ENCODE results near the gene GCLC. TPM values are rescaled to one million over a fixed set of nuclear protein-coding genes. Genes with fewer than 3 reads are reported as not detected.

GCLC gene
- total RNA-seq, 2 donors from 2014 or later = 16.2 to 30.8 TPM

GRCh38 chr6:53527249-53527765 lies 17.6 kb downstream of the GCLC start:
- H3K9me3 Mint-ChIP-seq = no peaks in the 10 kb centered on the region
- no peaks in the 10 kb centered on the region for H3K36me3 Mint-ChIP-seq
- H3K27ac Mint-ChIP-seq = no peak overlapping the region
- H3K27me3 Mint-ChIP-seq = no peaks in the 10 kb centered on the region
- peaks cover 18% of the 10 kb centered on the region in 2 donors for H3K4me1 Mint-ChIP-seq (ENCODE audit: low read depth in 2 of 2)
- no peak overlapping the region for H3K4me3 Mint-ChIP-seq
- DNase-seq (ENCODE audit: low spot score) (no peak), ATAC-seq (no peak)

- ATAC-seq (no peak), DNase-seq (ENCODE audit: low spot score) (no peak)
- Mint-ChIP-seq H3K27me3 (no peaks in the 10 kb centered on the region), H3K27ac (no peak overlapping the region), H3K4me3 (no peak overlapping the region), H3K9me3 (no peaks in the 10 kb centered on the region), H3K4me1 (ENCODE audit: low read depth in 2 of 2) (peaks cover 7 to 8% of the 10 kb centered on the region in 2 donors), H3K36me3 (no peaks in the 10 kb centered on the region)
These were observed 18.9 kb downstream of the GCLC start for GRCh38 chr6:53526000-53526399.

GRCh38 chr6:53524455-53524815 lies 20.5 kb downstream of the GCLC start:
- no peak for DNase-seq (ENCODE audit: low spot score)

GRCh38 chr6:53523511-53524454 lies 21.1 kb downstream of the GCLC start:
- ATAC-seq (no peak), DNase-seq (ENCODE audit: low spot score) (no peak)
- H3K4me3 Mint-ChIP-seq = no peak overlapping the region
- H3K36me3 Mint-ChIP-seq = peaks cover 5% of the 10 kb centered on the region
- H3K4me1 Mint-ChIP-seq (ENCODE audit: low read depth in 2 of 2) = peaks cover 0 to 5% of the 10 kb centered on the region in 2 donors
- H3K27me3 Mint-ChIP-seq = no peaks in the 10 kb centered on the region
- H3K9me3 Mint-ChIP-seq = no peaks in the 10 kb centered on the region
- H3K27ac Mint-ChIP-seq = no peak overlapping the region

More at GRCh38 chr6:53524455-53524815, 20.5 kb downstream of the GCLC start:
- H3K36me3 Mint-ChIP-seq = peaks cover 5% of the 10 kb centered on the region
- H3K4me3 Mint-ChIP-seq = no peak overlapping the region
- no peaks in the 10 kb centered on the region for H3K9me3 Mint-ChIP-seq
- peaks cover 3 to 5% of the 10 kb centered on the region in 2 donors for H3K4me1 Mint-ChIP-seq (ENCODE audit: low read depth in 2 of 2)
- H3K27ac Mint-ChIP-seq = no peak overlapping the region
- H3K27me3 Mint-ChIP-seq = no peaks in the 10 kb centered on the region
- ATAC-seq = no peak

GRCh38 chr6:53520320-53520928 lies 24.5 kb downstream of the GCLC start:
- H3K27ac Mint-ChIP-seq = no peak overlapping the region
- H3K27me3 Mint-ChIP-seq = no peaks in the 10 kb centered on the region
- ATAC-seq (no peak), DNase-seq (ENCODE audit: low spot score) (no peak)
- no peaks in the 10 kb centered on the region for H3K9me3 Mint-ChIP-seq
- no peak overlapping the region for H3K4me3 Mint-ChIP-seq
- no peaks in the 10 kb centered on the region for H3K4me1 Mint-ChIP-seq (ENCODE audit: low read depth in 2 of 2)
- H3K36me3 Mint-ChIP-seq = peaks cover 5% of the 10 kb centered on the region

GRCh38 chr6:53518862-53519261 lies 26.0 kb downstream of the GCLC start:
- Mint-ChIP-seq H3K4me1 (ENCODE audit: low read depth in 2 of 2) (no peaks in the 10 kb centered on the region), H3K9me3 (no peaks in the 10 kb centered on the region), H3K27ac (no peak overlapping the region), H3K4me3 (no peak overlapping the region), H3K27me3 (no peaks in the 10 kb centered on the region), H3K36me3 (peaks cover 5% of the 10 kb centered on the region)
- ATAC-seq (no peak), DNase-seq (ENCODE audit: low spot score) (no peak)

- Mint-ChIP-seq H3K4me3 (no peak overlapping the region), H3K4me1 (ENCODE audit: low read depth in 2 of 2) (no peaks in the 10 kb centered on the region)
- no peak for ATAC-seq
These were observed 27.9 kb downstream of the GCLC start for GRCh38 chr6:53517021-53517420.

GRCh38 chr6:53514677-53515076 lies 30.2 kb downstream of the GCLC start:
- Mint-ChIP-seq H3K9me3 (no peaks in the 10 kb centered on the region), H3K36me3 (no peaks in the 10 kb centered on the region), H3K27ac (peak overlapping the region in 1 of 2 donors; percentile 26), H3K4me1 (ENCODE audit: low read depth in 2 of 2) (no peaks in the 10 kb centered on the region), H3K27me3 (no peaks in the 10 kb centered on the region), H3K4me3 (no peak overlapping the region)
- no peak for DNase-seq (ENCODE audit: low spot score)
- no peak for ATAC-seq

More at GRCh38 chr6:53517021-53517420, 27.9 kb downstream of the GCLC start:
- H3K27me3 Mint-ChIP-seq = no peaks in the 10 kb centered on the region
- H3K36me3 Mint-ChIP-seq = peaks cover 5% of the 10 kb centered on the region
- DNase-seq (ENCODE audit: low spot score) = no peak
- H3K9me3 Mint-ChIP-seq = no peaks in the 10 kb centered on the region
- no peak overlapping the region for H3K27ac Mint-ChIP-seq

- H3K9me3 Mint-ChIP-seq = no peaks in the 10 kb centered on the region
- DNase-seq (ENCODE audit: low spot score) = no peak
- H3K27me3 Mint-ChIP-seq = no peaks in the 10 kb centered on the region
- H3K36me3 Mint-ChIP-seq = peaks cover 3% of the 10 kb centered on the region
- no peak overlapping the region for H3K4me3 Mint-ChIP-seq
- H3K4me1 Mint-ChIP-seq (ENCODE audit: low read depth in 2 of 2) = no peaks in the 10 kb centered on the region
- H3K27ac Mint-ChIP-seq = no peak overlapping the region
- ATAC-seq = no peak
These were observed 31.4 kb downstream of the GCLC start for GRCh38 chr6:53513519-53513966.

- Mint-ChIP-seq H3K4me3 (no peak overlapping the region), H3K27me3 (no peaks in the 10 kb centered on the region), H3K36me3 (peaks cover 6% of the 10 kb centered on the region), H3K4me1 (ENCODE audit: low read depth in 2 of 2) (no peaks in the 10 kb centered on the region), H3K27ac (no peak overlapping the region), H3K9me3 (no peaks in the 10 kb centered on the region)
- ATAC-seq (no peak), DNase-seq (ENCODE audit: low spot score) (no peak)
These were observed 31.8 kb downstream of the GCLC start for GRCh38 chr6:53513056-53513455.

- DNase-seq (ENCODE audit: low spot score) = no peak
- Mint-ChIP-seq H3K9me3 (no peaks in the 10 kb centered on the region), H3K4me3 (no peak overlapping the region), H3K27ac (no peak overlapping the region), H3K36me3 (peaks cover 6% of the 10 kb centered on the region), H3K27me3 (no peaks in the 10 kb centered on the region), H3K4me1 (ENCODE audit: low read depth in 2 of 2) (no peaks in the 10 kb centered on the region)
- ATAC-seq = no peak
These were observed 32.3 kb downstream of the GCLC start for GRCh38 chr6:53512626-53513025.

GRCh38 chr6:53510746-53511145 lies 34.2 kb downstream of the GCLC start:
- no peak for DNase-seq (ENCODE audit: low spot score)
- Mint-ChIP-seq H3K9me3 (no peaks in the 10 kb centered on the region), H3K4me1 (ENCODE audit: low read depth in 2 of 2) (no peaks in the 10 kb centered on the region), H3K27me3 (no peaks in the 10 kb centered on the region), H3K27ac (no peak overlapping the region), H3K36me3 (peaks cover 13% of the 10 kb centered on the region), H3K4me3 (no peak overlapping the region)
- ATAC-seq = no peak

GRCh38 chr6:53506872-53507271 lies 38.0 kb downstream of the GCLC start:
- H3K27me3 Mint-ChIP-seq = no peaks in the 10 kb centered on the region
- DNase-seq (ENCODE audit: low spot score) (no peak), ATAC-seq (no peak)
- H3K9me3 Mint-ChIP-seq = no peaks in the 10 kb centered on the region
- no peak overlapping the region for H3K27ac Mint-ChIP-seq
- no peaks in the 10 kb centered on the region for H3K4me1 Mint-ChIP-seq (ENCODE audit: low read depth in 2 of 2)
- H3K4me3 Mint-ChIP-seq = no peak overlapping the region
- peaks cover 15% of the 10 kb centered on the region for H3K36me3 Mint-ChIP-seq

- Mint-ChIP-seq H3K27ac (no peak overlapping the region), H3K9me3 (no peaks in the 10 kb centered on the region), H3K4me1 (ENCODE audit: low read depth in 2 of 2) (no peaks in the 10 kb centered on the region), H3K4me3 (no peak overlapping the region), H3K27me3 (no peaks in the 10 kb centered on the region), H3K36me3 (peaks cover 15% of the 10 kb centered on the region)
- ATAC-seq = no peak
- DNase-seq (ENCODE audit: low spot score) = no peak
These were observed 40.4 kb downstream of the GCLC start for GRCh38 chr6:53504512-53504911.

All from natural killer cell treated with Interleukin-12 subunit alpha and Interleukin-12 subunit beta and Interleukin-15 and Interleukin-18, amount 100 ng/mL, for 72 hours (primary cell).